CD8-positive, alpha-beta memory T cell (primary cell): ENCODE measurements around the gene ANKMY2. TPM values are rescaled to one million over a fixed set of nuclear protein-coding genes. Genes with fewer than 3 reads are reported as not detected.
A peak's percentile ranks its signal among the peaks of the same experiment; 100 is the strongest.

Experiments used
- CTCF ChIA-PET: fragments of 350-600 bp; sonication (Branson Sonifier 250); formaldehyde crosslinking; loops from one replicate; lab custom pipeline; 2021; ENCODE audit warnings: antibody characterized with exemption; lab: Charles Lee
- POLR2A ChIA-PET: fragments of 350-600 bp; sonication (Branson Sonifier 250); formaldehyde crosslinking; loops from one replicate; lab custom pipeline; 2021; ENCODE audit warnings: antibody characterized with exemption; lab: Charles Lee
- DNase-seq, 5 donors: peaks; one replicate each; pipeline versions ENCODE4 v3.0.0 to v3.0.0-alpha.2; 2020 to 2022; ENCODE audit warnings: mixed read lengths in 1 of 5
- H3K27ac ChIP-seq: one replicate; pipeline ENCODE4 v1.7.0; 2013; ENCODE audit warnings: low read depth, mild to moderate bottlenecking, low read length, moderate library complexity
- H3K27me3 ChIP-seq: 2 replicates; pipeline ENCODE4 v1.7.0; 2013; ENCODE audit warnings: low read length, mild to moderate bottlenecking; ENCODE audit not compliant: insufficient read depth, poor library complexity, severe bottlenecking
- H3K36me3 ChIP-seq: 2 replicates; pipeline ENCODE4 v1.7.0; 2013; ENCODE audit warnings: mild to moderate bottlenecking, low read length, moderate library complexity; ENCODE audit not compliant: insufficient read depth
- H3K4me1 ChIP-seq: 2 replicates; pipeline ENCODE4 v1.7.0; 2013; ENCODE audit warnings: mild to moderate bottlenecking, low read length, moderate library complexity; ENCODE audit not compliant: insufficient read depth
- H3K4me3 ChIP-seq: 2 replicates; pipeline ENCODE4 v1.7.0; 2013; ENCODE audit warnings: mild to moderate bottlenecking, low read length
- H3K9me3 ChIP-seq: 2 replicates; pipeline ENCODE4 v1.7.0; 2013; ENCODE audit warnings: mild to moderate bottlenecking, low read length
- H3K27ac Mint-ChIP-seq, 8 donors: one replicate each; pipeline ENCODE4 v1.8.0; 2020 to 2021; ENCODE audit warnings: mixed read lengths in 8 of 8, mild to moderate bottlenecking in 6 of 8, inconsistent platforms in 3 of 8, moderate library complexity in 3 of 8
- H3K27me3 Mint-ChIP-seq, 2 donors: one replicate each; pipeline ENCODE4 v1.8.0; 2020 to 2021; ENCODE audit warnings: mixed read lengths in 2 of 2, mild to moderate bottlenecking in 1 of 2, moderate library complexity in 1 of 2
- H3K36me3 Mint-ChIP-seq, 3 donors: one replicate each; pipeline ENCODE4 v1.8.0; 2020 to 2021; ENCODE audit warnings: mixed read lengths in 3 of 3, inconsistent platforms in 1 of 3, mild to moderate bottlenecking in 1 of 3
- H3K4me1 Mint-ChIP-seq, 3 donors: one replicate each; pipeline ENCODE4 v1.8.0; 2020 to 2021; ENCODE audit warnings: mixed read lengths in 3 of 3, inconsistent platforms in 1 of 3, mild to moderate bottlenecking in 1 of 3
- H3K4me3 Mint-ChIP-seq, 7 donors: one replicate each; pipeline ENCODE4 v1.8.0; 2020 to 2021; ENCODE audit warnings: mixed read lengths in 7 of 7, mild to moderate bottlenecking in 6 of 7, moderate library complexity in 4 of 7, inconsistent platforms in 2 of 7
- H3K9me3 Mint-ChIP-seq, 5 donors: one replicate each; pipeline ENCODE4 v1.8.0; 2020 to 2022; ENCODE audit warnings: mixed read lengths in 5 of 5, mild to moderate bottlenecking in 3 of 5, moderate library complexity in 2 of 5, inconsistent platforms in 1 of 5
- polyA plus RNA-seq: library from polyadenylated mRNA; unstranded; fragments of 300-500 nt; fragmentation: Illumina TruSeq; gene quantifications from one replicate; pipeline ENCODE4 v1.2.3, GENCODE V29; 2021
- total RNA-seq, 2 experiments: library from RNA; stranded (reverse); gene quantifications; one replicate each; pipeline ENCODE4 v1.2.3, GENCODE V29; 2021

Gene ANKMY2
- total and polyA plus RNA-seq, 3 experiments from 2014 or later = 10.7 to 20.1 (median 10.9) TPM

DNA sequence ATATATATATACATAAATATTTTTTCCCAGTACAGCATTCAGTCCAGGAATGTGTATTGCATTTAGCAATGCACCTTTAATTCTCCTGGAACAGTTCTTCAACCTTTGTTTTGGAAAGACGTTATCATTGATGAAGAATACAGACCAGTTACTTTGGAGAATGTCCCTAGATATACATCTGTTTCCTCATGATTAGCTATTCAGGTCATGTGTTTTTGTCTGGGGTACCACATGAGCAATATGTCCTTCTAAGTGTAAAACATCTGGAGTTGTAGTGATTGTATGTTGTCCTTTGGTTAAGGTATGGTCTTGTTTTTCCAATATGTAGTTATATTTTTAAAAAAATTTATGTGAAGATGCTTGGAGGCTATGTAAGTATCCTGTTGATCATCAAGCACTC, 10.6 kb upstream of the ANKMY2 start:
- Mint-ChIP-seq H3K9me3 (no peaks in the 10 kb centered on the region), H3K27me3 (no peaks in the 10 kb centered on the region), H3K27ac (no peak overlapping the region), H3K4me3 (no peak overlapping the region), H3K4me1 (peaks cover 36 to 59% (median 59%) of the 10 kb centered on the region in 3 donors), H3K36me3 (peaks cover 0 to 6% (median 2%) of the 10 kb centered on the region in 3 donors)
- Histone ChIP-seq H3K36me3 (no peaks in the 10 kb centered on the region), H3K4me1 (peaks cover 27% of the 10 kb centered on the region), H3K4me3 (no peak overlapping the region), H3K27me3 (no peaks in the 10 kb centered on the region), H3K9me3 (no peaks in the 10 kb centered on the region), H3K27ac (no peak overlapping the region)
- ChIA-PET CTCF (no interaction called here), POLR2A (no interaction called here)
- DNase-seq = no peak

- Histone ChIP-seq H3K36me3 (no peaks in the 10 kb centered on the region), H3K27me3 (no peaks in the 10 kb centered on the region), H3K27ac (no peak overlapping the region), H3K4me3 (no peak overlapping the region), H3K9me3 (no peaks in the 10 kb centered on the region), H3K4me1 (peaks cover 28% of the 10 kb centered on the region)
- DNase-seq = no peak
- no peaks in the 10 kb centered on the region for H3K27me3 Mint-ChIP-seq
- peaks cover 0 to 6% (median 2%) of the 10 kb centered on the region in 3 donors for H3K36me3 Mint-ChIP-seq
- POLR2A ChIA-PET = no interaction called here
- no peaks in the 10 kb centered on the region for H3K9me3 Mint-ChIP-seq
- no peak overlapping the region for H3K4me3 Mint-ChIP-seq
- H3K4me1 Mint-ChIP-seq = peaks cover 39 to 65% (median 56%) of the 10 kb centered on the region in 3 donors
- no peak overlapping the region for H3K27ac Mint-ChIP-seq
- CTCF ChIA-PET = no interaction called here
Measured at GRCh38 chr7:16655394-16655793, 9.8 kb upstream of the ANKMY2 start.

DNA sequence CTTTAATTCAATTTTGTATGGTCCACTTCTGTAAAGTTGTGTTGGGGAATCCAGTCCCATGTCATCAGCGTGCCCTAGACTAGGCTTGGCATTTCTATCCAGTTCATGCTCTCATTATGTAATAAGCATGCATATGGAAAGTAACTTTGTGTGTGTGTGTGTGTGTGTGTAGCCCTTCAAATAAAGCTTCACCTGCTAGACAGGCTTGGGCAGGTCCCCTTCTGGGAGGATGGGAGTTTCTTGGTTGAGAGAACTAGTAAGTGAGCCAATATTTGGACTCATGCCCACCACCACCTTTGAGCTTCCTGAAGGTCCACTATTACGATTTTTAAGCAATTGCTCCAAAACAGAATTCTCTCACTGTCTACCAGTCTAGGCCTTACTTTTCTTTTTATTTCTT, 7.3 kb upstream of the ANKMY2 start:
- Histone ChIP-seq H3K27ac (no peak overlapping the region), H3K9me3 (no peaks in the 10 kb centered on the region), H3K27me3 (no peaks in the 10 kb centered on the region), H3K4me1 (peaks cover 34% of the 10 kb centered on the region), H3K36me3 (no peaks in the 10 kb centered on the region), H3K4me3 (no peak overlapping the region)
- no peaks in the 10 kb centered on the region for H3K27me3 Mint-ChIP-seq
- no peak overlapping the region for H3K27ac Mint-ChIP-seq
- no peak for DNase-seq
- ChIA-PET POLR2A (no interaction called here), CTCF (no interaction called here)
- H3K36me3 Mint-ChIP-seq = peaks cover 0 to 9% (median 2%) of the 10 kb centered on the region in 3 donors
- no peaks in the 10 kb centered on the region for H3K9me3 Mint-ChIP-seq
- peak overlapping the region in 1 of 7 donors; percentile 4 for H3K4me3 Mint-ChIP-seq
- peaks cover 55 to 82% (median 75%) of the 10 kb centered on the region in 3 donors for H3K4me1 Mint-ChIP-seq

GRCh38 chr7:16652240-16652583, 6.7 kb upstream of the ANKMY2 start:
- Mint-ChIP-seq H3K36me3 (peaks cover 0 to 6% (median 2%) of the 10 kb centered on the region in 3 donors), H3K27ac (no peak overlapping the region), H3K4me3 (no peak overlapping the region), H3K4me1 (peaks cover 56 to 82% (median 75%) of the 10 kb centered on the region in 3 donors), H3K9me3 (no peaks in the 10 kb centered on the region), H3K27me3 (no peaks in the 10 kb centered on the region)
- CTCF ChIA-PET = no interaction called here
- no peak for DNase-seq
- no peak overlapping the region for H3K27ac ChIP-seq
- H3K4me1 ChIP-seq = peaks cover 41% of the 10 kb centered on the region
- POLR2A ChIA-PET = no interaction called here
- H3K9me3 ChIP-seq = no peaks in the 10 kb centered on the region
- H3K36me3 ChIP-seq = no peaks in the 10 kb centered on the region
- no peak overlapping the region for H3K4me3 ChIP-seq
- no peaks in the 10 kb centered on the region for H3K27me3 ChIP-seq

DNA sequence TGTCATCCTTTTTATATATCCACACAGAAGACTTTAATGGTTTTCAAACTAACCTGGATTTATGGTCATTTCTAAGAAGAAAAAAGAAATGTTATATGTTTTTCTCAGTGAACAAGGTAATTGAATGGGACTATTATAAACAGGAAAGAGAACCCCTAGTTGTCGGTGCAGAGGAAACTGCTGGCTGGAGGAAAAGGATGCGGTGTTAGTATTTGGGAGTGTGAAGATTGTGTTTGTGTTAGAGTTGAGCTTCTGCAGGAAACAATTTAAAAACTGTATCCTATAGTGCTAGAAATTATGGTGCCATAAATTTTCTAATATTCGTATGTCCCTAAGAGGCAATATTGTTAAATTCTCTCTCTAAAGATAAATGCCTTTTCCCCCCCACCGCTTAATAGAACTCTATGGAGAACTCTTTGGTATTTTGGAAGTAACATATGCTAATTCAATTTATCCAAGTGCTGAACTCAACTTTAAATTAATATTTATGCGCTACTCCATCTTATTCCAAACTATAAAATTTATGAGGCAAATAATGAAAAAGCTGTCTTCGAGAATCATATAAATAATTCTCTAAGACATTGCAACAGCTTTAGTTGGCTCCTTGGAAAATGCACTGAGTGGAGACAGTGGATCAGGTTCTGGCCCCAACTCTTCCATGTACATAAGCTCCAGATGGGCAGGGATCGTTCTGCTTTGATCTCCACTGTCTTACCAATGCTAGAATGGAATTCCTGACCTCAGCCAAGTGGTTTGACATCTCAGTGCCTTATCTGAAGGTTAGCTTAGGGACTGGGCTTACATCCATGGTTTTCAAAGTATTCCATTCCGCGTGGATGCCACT, 6.1 kb upstream of the ANKMY2 start:
- peaks cover 0 to 6% (median 3%) of the 10 kb centered on the region in 3 donors for H3K36me3 Mint-ChIP-seq

DNA sequence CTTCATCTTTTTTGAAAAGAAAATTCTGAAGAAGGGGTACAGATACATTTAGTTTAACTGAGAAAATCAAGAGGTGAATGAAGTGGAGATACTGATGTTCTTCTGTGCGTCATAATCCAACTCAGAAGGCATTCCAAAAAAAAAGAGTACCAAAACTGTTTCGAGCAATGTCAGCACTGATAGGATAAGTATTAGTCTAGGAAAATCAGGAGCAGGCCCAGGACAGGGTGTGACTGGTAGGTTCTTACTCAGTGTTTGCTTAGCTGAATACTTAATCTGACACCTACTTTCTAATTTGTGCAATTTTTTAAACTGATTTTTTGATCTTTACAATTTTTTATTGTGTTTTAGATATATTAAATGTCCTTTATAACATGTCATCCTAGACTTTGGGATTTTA, 4.7 kb upstream of the ANKMY2 start:
- H3K36me3 Mint-ChIP-seq = peaks cover 0 to 12% (median 5%) of the 10 kb centered on the region in 3 donors

More for the DNA sequence above, 6.1 kb upstream of the ANKMY2 start:
- DNase-seq = no peak
- Histone ChIP-seq H3K27me3 (no peaks in the 10 kb centered on the region), H3K36me3 (no peaks in the 10 kb centered on the region), H3K27ac (no peak overlapping the region), H3K9me3 (no peaks in the 10 kb centered on the region), H3K4me3 (no peak overlapping the region), H3K4me1 (peaks cover 45% of the 10 kb centered on the region)
- H3K4me3 Mint-ChIP-seq = peak overlapping the region in 5 of 7 donors; percentile 4 to 42 (median 22)
- H3K9me3 Mint-ChIP-seq = no peaks in the 10 kb centered on the region
- CTCF ChIA-PET = no interaction called here
- H3K27me3 Mint-ChIP-seq = no peaks in the 10 kb centered on the region
- H3K27ac Mint-ChIP-seq = peak overlapping the region in 2 of 8 donors; percentile 2 to 40
- POLR2A ChIA-PET = no interaction called here
- peaks cover 59 to 82% (median 75%) of the 10 kb centered on the region in 3 donors for H3K4me1 Mint-ChIP-seq

DNA sequence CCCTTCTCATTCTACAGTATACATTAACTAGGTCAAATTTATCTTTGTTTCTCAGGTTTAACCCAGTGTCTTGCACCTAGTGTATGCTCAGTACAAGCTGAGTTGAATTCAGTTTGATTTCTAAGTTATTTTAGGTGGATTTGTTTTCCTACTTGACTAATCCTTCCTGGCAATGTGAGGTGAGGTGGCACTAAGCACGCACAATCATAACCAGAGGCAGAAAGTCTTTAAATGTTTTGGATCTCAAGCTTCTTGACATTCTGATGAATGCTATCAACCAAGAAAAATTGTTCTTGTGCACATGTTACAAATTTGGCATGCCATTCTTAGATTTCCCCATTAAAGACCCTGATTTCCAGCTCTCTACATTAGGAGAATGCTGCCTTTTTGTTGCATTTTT, 3.6 kb upstream of the ANKMY2 start:
- Histone ChIP-seq H3K27me3 (no peaks in the 10 kb centered on the region), H3K4me1 (peaks cover 43% of the 10 kb centered on the region), H3K36me3 (no peaks in the 10 kb centered on the region), H3K9me3 (no peaks in the 10 kb centered on the region), H3K4me3 (no peak overlapping the region), H3K27ac (no peak overlapping the region)
- H3K4me3 Mint-ChIP-seq = peak overlapping the region in 1 of 7 donors; percentile 98
- peaks cover 0 to 2% of the 10 kb centered on the region in 2 donors for H3K27me3 Mint-ChIP-seq
- no peak overlapping the region for H3K27ac Mint-ChIP-seq
- no peak for DNase-seq
- peaks cover 0 to 19% (median 5%) of the 10 kb centered on the region in 3 donors for H3K36me3 Mint-ChIP-seq
- ChIA-PET CTCF (no interaction called here), POLR2A (no interaction called here)
- H3K4me1 Mint-ChIP-seq = peaks cover 62 to 74% (median 73%) of the 10 kb centered on the region in 3 donors
- no peaks in the 10 kb centered on the region for H3K9me3 Mint-ChIP-seq

More for the DNA sequence above, 4.7 kb upstream of the ANKMY2 start:
- H3K4me1 ChIP-seq = peaks cover 40% of the 10 kb centered on the region
- peak overlapping the region in 1 of 8 donors; percentile 5 for H3K27ac Mint-ChIP-seq
- POLR2A ChIA-PET = no interaction called here
- no peak overlapping the region for H3K4me3 Mint-ChIP-seq
- no peaks in the 10 kb centered on the region for H3K36me3 ChIP-seq
- no peaks in the 10 kb centered on the region for H3K9me3 Mint-ChIP-seq
- no peaks in the 10 kb centered on the region for H3K27me3 Mint-ChIP-seq
- no peaks in the 10 kb centered on the region for H3K27me3 ChIP-seq
- no peak for DNase-seq
- H3K9me3 ChIP-seq = no peaks in the 10 kb centered on the region
- CTCF ChIA-PET = no interaction called here
- H3K4me1 Mint-ChIP-seq = peaks cover 56 to 73% (median 71%) of the 10 kb centered on the region in 3 donors
- no peak overlapping the region for H3K4me3 ChIP-seq
- H3K27ac ChIP-seq = no peak overlapping the region

DNA sequence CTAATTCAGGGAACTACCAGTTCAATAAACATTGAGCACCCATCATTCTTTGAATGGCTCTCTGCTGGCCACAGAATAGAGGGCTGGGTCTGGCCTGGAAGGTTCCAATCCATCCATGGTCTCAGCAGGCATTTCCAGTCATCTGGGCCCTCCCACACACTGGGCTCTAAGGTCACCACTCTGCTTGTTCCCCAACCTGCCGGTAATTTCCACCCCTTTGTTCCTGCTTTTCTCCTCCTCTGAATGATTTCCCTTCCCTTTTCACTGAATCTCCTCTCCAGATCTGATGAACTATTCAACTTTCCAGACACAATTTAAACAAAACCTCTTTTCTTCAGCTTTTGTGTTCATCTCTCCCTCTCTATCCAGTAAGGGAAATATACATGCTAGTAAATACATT, 3.0 kb upstream of the ANKMY2 start:
- Histone ChIP-seq H3K36me3 (no peaks in the 10 kb centered on the region), H3K9me3 (no peaks in the 10 kb centered on the region), H3K4me1 (peaks cover 50% of the 10 kb centered on the region), H3K4me3 (no peak overlapping the region), H3K27ac (no peak overlapping the region), H3K27me3 (no peaks in the 10 kb centered on the region)
- DNase-seq = no peak
- peaks cover 67 to 77% (median 77%) of the 10 kb centered on the region in 3 donors for H3K4me1 Mint-ChIP-seq
- ChIA-PET CTCF (interaction anchor here (1.5 kb wide), 1 partner anchor 10 kb away, joined by 3 read pairs; no protein-coding TSS in a partner anchor), POLR2A (no interaction called here)
- H3K27me3 Mint-ChIP-seq = peaks cover 0 to 2% of the 10 kb centered on the region in 2 donors
- H3K36me3 Mint-ChIP-seq = peaks cover 0 to 19% (median 5%) of the 10 kb centered on the region in 3 donors
- H3K4me3 Mint-ChIP-seq = peak overlapping the region in 3 of 7 donors; percentile 21 to 98 (median 46)
- peak overlapping the region in 1 of 8 donors; percentile 73 for H3K27ac Mint-ChIP-seq
- H3K9me3 Mint-ChIP-seq = no peaks in the 10 kb centered on the region
